HCT116 (cell line): Measurements from ENCODE around the gene NBPF4.

ENCODE experiments used
- CTCF ChIP-seq, 3 experiments: fragments of 200-600 bp in 1 of 3; sonication (generic) in 1 of 3; IDR thresholded peaks in 2 of 3; conservative IDR thresholded peaks in 1 of 3; 2 replicates each; pipeline ENCODE4 v1.5.1; 2012 to 2017; ENCODE audit warnings: low read depth in 2 of 3, low read length in 2 of 3, antibody characterized with exemption in 1 of 3, borderline replicate concordance in 1 of 3, control low read depth in 1 of 3, mild to moderate bottlenecking in 1 of 3, mixed read lengths in 1 of 3, mixed run types in 1 of 3, moderate library complexity in 1 of 3; ENCODE audit not compliant: insufficient read depth in 1 of 3
- EGR1 ChIP-seq: IDR thresholded peaks from 2 replicates; pipeline ENCODE4 v1.6.1; 2012; ENCODE audit warnings: low read depth
- EZH2 ChIP-seq: fragments of 200-600 bp; sonication (generic); IDR thresholded peaks from 2 replicates; pipeline ENCODE4 v1.6.1; 2017; ENCODE audit warnings: antibody characterized with exemption, mixed run types
- EZH2phosphoT487 ChIP-seq: fragments of 200-600 bp; IDR thresholded peaks from 2 replicates; pipeline ENCODE4 v1.6.1; 2018; ENCODE audit warnings: antibody characterized with exemption, borderline replicate concordance
- MAX ChIP-seq: IDR thresholded peaks from 2 replicates; pipeline ENCODE4 v1.6.1; 2012
- POLR2A ChIP-seq: IDR thresholded peaks from 2 replicates; pipeline ENCODE4 v1.7.0; 2011; ENCODE audit warnings: borderline replicate concordance; ENCODE audit not compliant: insufficient read depth, insufficient read length; ENCODE audit errors: extremely low read depth
- POLR2AphosphoS5 ChIP-seq: IDR thresholded peaks from 2 replicates; pipeline ENCODE4 v1.6.1; 2011; ENCODE audit warnings: mild to moderate bottlenecking, low read depth, low read length, moderate library complexity
- REST ChIP-seq: IDR thresholded peaks from 2 replicates; pipeline ENCODE4 v1.6.1; 2012; ENCODE audit warnings: low read depth
- SP1 ChIP-seq: IDR thresholded peaks from 2 replicates; pipeline ENCODE4 v1.6.1; 2012; ENCODE audit warnings: low read depth
- ZFX ChIP-seq: fragments of 450-650 bp; IDR thresholded peaks from 2 replicates; pipeline ENCODE4 v1.6.1; 2017

- TF ChIP-seq EGR1 = no peak
- no peak for TF ChIP-seq POLR2AphosphoS5
- TF ChIP-seq ZFX = no peak
- TF ChIP-seq EZH2 = no peak
- no peak for TF ChIP-seq CTCF (IDR thresholded peaks at IDR 0.05 in 2 of 3, conservative IDR thresholded peaks at IDR 0.05 in 1 of 3; ENCODE audit: borderline replicate concordance in 1 of 3, insufficient read depth in 1 of 3, low read depth in 2 of 3, low read length in 2 of 3)
- no peak for TF ChIP-seq EZH2phosphoT487
- TF ChIP-seq POLR2A = no peak
- no peak for TF ChIP-seq MAX
- TF ChIP-seq REST = no peak
- no peak for TF ChIP-seq SP1
Measured at GRCh38 chr1:108192581-108192980, 51.3 kb downstream of the NBPF4 start.
